ENCODE results near the gene MRPL16. TPM values are rescaled to one million over a fixed set of nuclear protein-coding genes. Genes with fewer than 3 reads are reported as not detected.
A peak's percentile ranks its signal among the peaks of the same experiment; 100 is the strongest.

Gene MRPL16
- total RNA-seq, 1 experiment from 2014 or later, result 66.6 TPM

- DNase-seq (ENCODE audit: low read depth), result peak; percentile 57
- in situ Hi-C loops (cut with HindIII; ENCODE audit: low pct_unique_long_range_greater_than_20kb, low sequenced_read_pairs), result no loop called here
These were observed 53.7 kb downstream of the MRPL16 start for GRCh38 chr11:59756845-59757244.

GRCh38 chr11:59756558-59756840 is 54.1 kb downstream of the MRPL16 start:
- in situ Hi-C loops (cut with HindIII; ENCODE audit: low pct_unique_long_range_greater_than_20kb, low sequenced_read_pairs), result no loop called here
- peak; percentile 43 for DNase-seq (ENCODE audit: low read depth)

Other genes with a start within 250 kb of the MRPL16 start
- gene OSBP, start 195.0 kb downstream of the MRPL16 start, total RNA-seq (2014; rRNA removed; shearing (Covaris generic); ENCODE audit: low replicate concordance), result 15.4 and 24.5 TPM in 2 replicates
- gene PATL1, start 141.7 kb downstream of the MRPL16 start, total RNA-seq (2014; rRNA removed; shearing (Covaris generic); ENCODE audit: low replicate concordance), result 6.5 and 7.4 TPM in 2 replicates
- not detected in 2 replicates for gene OR10V1, start 96.9 kb downstream of the MRPL16 start, total RNA-seq (2014; rRNA removed; shearing (Covaris generic); ENCODE audit: low replicate concordance)
- gene STX3, start 55.4 kb downstream of the MRPL16 start, total RNA-seq (2014; rRNA removed; shearing (Covaris generic); ENCODE audit: low replicate concordance), result 16.0 and 28.4 TPM in 2 replicates
- gene CBLIF, start 34.7 kb upstream of the MRPL16 start, total RNA-seq (2014; rRNA removed; shearing (Covaris generic); ENCODE audit: low replicate concordance), result not detected in 2 replicates
- gene TCN1, start 55.7 kb upstream of the MRPL16 start, total RNA-seq (2014; rRNA removed; shearing (Covaris generic); ENCODE audit: low replicate concordance), result 3.1 and 10.6 TPM in 2 replicates
- not detected in 2 replicates for gene OOSP3, start 68.0 kb upstream of the MRPL16 start, total RNA-seq (2014; rRNA removed; shearing (Covaris generic); ENCODE audit: low replicate concordance)
- not detected in 2 replicates for gene OOSP1, start 127.7 kb upstream of the MRPL16 start, total RNA-seq (2014; rRNA removed; shearing (Covaris generic); ENCODE audit: low replicate concordance)
- not detected in 2 replicates for gene OOSP4A, start 153.3 kb upstream of the MRPL16 start, total RNA-seq (2014; rRNA removed; shearing (Covaris generic); ENCODE audit: low replicate concordance)
- gene OOSP4B, start 206.4 kb upstream of the MRPL16 start, total RNA-seq (2014; rRNA removed; shearing (Covaris generic); ENCODE audit: low replicate concordance), result not detected in 2 replicates
- not detected in 2 replicates for gene OOSP2, start 229.6 kb upstream of the MRPL16 start, total RNA-seq (2014; rRNA removed; shearing (Covaris generic); ENCODE audit: low replicate concordance)
- gene MS4A3, start 245.9 kb upstream of the MRPL16 start, total RNA-seq (2014; rRNA removed; shearing (Covaris generic); ENCODE audit: low replicate concordance), result not detected in 2 replicates